ENCODE measurements around the gene RIMBP2.

The RIMBP2 gene

GRCh38 chr12:130706885-130707570, 9.1 kb downstream of the RIMBP2 start:
- Histone ChIP-seq H3K4me3 (replicated peaks; ENCODE audit: insufficient read depth, low read length) (no peak overlapping the region), H3K27ac (replicated peaks) (no peak overlapping the region), H3K27me3 (ENCODE audit: insufficient read depth, poor library complexity, severe bottlenecking) (peaks cover 2% of the 10 kb centered on the region)
- DNase-seq (ENCODE audit: low read depth in 1 of 2, low spot score in 1 of 2), result no peak
- TF ChIP-seq, protein P1, sequence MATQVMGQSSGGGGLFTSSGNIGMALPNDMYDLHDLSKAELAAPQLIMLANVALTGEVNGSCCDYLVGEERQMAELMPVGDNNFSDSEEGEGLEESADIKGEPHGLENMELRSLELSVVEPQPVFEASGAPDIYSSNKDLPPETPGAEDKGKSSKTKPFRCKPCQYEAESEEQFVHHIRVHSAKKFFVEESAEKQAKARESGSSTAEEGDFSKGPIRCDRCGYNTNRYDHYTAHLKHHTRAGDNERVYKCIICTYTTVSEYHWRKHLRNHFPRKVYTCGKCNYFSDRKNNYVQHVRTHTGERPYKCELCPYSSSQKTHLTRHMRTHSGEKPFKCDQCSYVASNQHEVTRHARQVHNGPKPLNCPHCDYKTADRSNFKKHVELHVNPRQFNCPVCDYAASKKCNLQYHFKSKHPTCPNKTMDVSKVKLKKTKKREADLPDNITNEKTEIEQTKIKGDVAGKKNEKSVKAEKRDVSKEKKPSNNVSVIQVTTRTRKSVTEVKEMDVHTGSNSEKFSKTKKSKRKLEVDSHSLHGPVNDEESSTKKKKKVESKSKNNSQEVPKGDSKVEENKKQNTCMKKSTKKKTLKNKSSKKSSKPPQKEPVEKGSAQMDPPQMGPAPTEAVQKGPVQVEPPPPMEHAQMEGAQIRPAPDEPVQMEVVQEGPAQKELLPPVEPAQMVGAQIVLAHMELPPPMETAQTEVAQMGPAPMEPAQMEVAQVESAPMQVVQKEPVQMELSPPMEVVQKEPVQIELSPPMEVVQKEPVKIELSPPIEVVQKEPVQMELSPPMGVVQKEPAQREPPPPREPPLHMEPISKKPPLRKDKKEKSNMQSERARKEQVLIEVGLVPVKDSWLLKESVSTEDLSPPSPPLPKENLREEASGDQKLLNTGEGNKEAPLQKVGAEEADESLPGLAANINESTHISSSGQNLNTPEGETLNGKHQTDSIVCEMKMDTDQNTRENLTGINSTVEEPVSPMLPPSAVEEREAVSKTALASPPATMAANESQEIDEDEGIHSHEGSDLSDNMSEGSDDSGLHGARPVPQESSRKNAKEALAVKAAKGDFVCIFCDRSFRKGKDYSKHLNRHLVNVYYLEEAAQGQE (IDR thresholded peaks at IDR 0.05; ENCODE audit: insufficient replicate concordance, low read depth), result no peak
- TF ChIP-seq, protein P2, sequence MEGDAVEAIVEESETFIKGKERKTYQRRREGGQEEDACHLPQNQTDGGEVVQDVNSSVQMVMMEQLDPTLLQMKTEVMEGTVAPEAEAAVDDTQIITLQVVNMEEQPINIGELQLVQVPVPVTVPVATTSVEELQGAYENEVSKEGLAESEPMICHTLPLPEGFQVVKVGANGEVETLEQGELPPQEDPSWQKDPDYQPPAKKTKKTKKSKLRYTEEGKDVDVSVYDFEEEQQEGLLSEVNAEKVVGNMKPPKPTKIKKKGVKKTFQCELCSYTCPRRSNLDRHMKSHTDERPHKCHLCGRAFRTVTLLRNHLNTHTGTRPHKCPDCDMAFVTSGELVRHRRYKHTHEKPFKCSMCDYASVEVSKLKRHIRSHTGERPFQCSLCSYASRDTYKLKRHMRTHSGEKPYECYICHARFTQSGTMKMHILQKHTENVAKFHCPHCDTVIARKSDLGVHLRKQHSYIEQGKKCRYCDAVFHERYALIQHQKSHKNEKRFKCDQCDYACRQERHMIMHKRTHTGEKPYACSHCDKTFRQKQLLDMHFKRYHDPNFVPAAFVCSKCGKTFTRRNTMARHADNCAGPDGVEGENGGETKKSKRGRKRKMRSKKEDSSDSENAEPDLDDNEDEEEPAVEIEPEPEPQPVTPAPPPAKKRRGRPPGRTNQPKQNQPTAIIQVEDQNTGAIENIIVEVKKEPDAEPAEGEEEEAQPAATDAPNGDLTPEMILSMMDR (IDR thresholded peaks at IDR 0.05; ENCODE audit: insufficient read depth, low read length), result no peak
- TF ChIP-seq SPI1 (IDR thresholded peaks at IDR 0.05; ENCODE audit: borderline replicate concordance, low read depth) (no peak), GABPA (IDR thresholded peaks at IDR 0.05; ENCODE audit: low read depth) (no peak), POLR2AphosphoS5 (IDR thresholded peaks at IDR 0.05; ENCODE audit: low read depth) (no peak)

GRCh38 chr12:130706311-130706710, 9.8 kb downstream of the RIMBP2 start:
- Histone ChIP-seq H3K27me3 (ENCODE audit: insufficient read depth, poor library complexity, severe bottlenecking) (no peaks in the 10 kb centered on the region), H3K4me3 (replicated peaks; ENCODE audit: insufficient read depth, low read length) (no peak overlapping the region), H3K27ac (replicated peaks) (no peak overlapping the region)
- TF ChIP-seq SPI1 (IDR thresholded peaks at IDR 0.05; ENCODE audit: borderline replicate concordance, low read depth), result no peak
- TF ChIP-seq, protein P2 (IDR thresholded peaks at IDR 0.05; ENCODE audit: insufficient read depth, low read length), result no peak
- TF ChIP-seq GABPA (IDR thresholded peaks at IDR 0.05; ENCODE audit: low read depth), result no peak
- TF ChIP-seq, protein P1 (IDR thresholded peaks at IDR 0.05; ENCODE audit: insufficient replicate concordance, low read depth), result no peak
- TF ChIP-seq POLR2AphosphoS5 (IDR thresholded peaks at IDR 0.05; ENCODE audit: low read depth), result no peak
- no peak for DNase-seq (ENCODE audit: low read depth in 1 of 2, low spot score in 1 of 2)

DNA sequence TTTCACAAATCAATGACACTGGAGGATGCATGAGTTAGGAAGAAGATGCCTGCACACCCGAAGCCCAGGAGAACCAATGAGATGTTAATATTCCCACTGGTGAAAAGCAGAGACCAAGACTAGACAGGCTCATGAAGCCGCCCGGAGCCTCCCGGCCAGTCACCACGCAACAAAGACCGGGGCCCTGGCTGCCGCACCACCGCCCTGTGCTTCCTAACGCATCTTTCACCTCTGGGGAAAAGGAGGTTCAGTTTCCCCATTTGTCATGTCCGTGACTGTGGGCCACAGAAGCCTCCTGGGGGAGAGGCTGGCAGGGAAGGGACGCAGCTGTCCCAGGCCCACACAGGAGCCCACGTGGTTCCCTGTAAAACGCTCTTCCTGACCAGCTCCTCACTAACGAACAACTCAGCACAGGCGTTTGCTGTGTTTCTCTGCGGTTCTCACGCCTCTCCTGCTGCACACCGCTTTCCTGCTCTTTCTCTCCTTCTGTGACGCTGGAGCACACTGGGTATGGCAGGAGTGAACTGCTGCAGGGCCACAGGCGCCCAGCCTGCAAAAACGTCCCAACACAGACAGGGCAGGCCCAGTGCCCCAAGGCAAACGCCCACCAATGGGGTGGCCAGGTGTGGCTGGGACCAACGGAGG, 10.8 kb downstream of the RIMBP2 start:
- TF ChIP-seq, protein P2 (IDR thresholded peaks at IDR 0.05; ENCODE audit: insufficient read depth, low read length), result no peak
- TF ChIP-seq, protein P1 (IDR thresholded peaks at IDR 0.05; ENCODE audit: insufficient replicate concordance, low read depth), result no peak
- TF ChIP-seq GABPA (IDR thresholded peaks at IDR 0.05; ENCODE audit: low read depth) (no peak), SPI1 (IDR thresholded peaks at IDR 0.05; ENCODE audit: borderline replicate concordance, low read depth) (no peak), POLR2AphosphoS5 (IDR thresholded peaks at IDR 0.05; ENCODE audit: low read depth) (no peak)
- Histone ChIP-seq H3K27ac (replicated peaks) (no peak overlapping the region), H3K27me3 (ENCODE audit: insufficient read depth, poor library complexity, severe bottlenecking) (no peaks in the 10 kb centered on the region), H3K4me3 (replicated peaks; ENCODE audit: insufficient read depth, low read length) (no peak overlapping the region)
- DNase-seq (ENCODE audit: low read depth in 1 of 2, low spot score in 1 of 2), result no peak

Data from HL-60 (cell line).